ENCODE data around the gene TEX101.
"Not testable (repeated sequence)": the region's sequence is repeated elsewhere in the genome, so short reads cannot be mapped to it uniquely, and the experiment has no call there.

Gene TEX101

GRCh38 chr19:43420954-43421353 is 6.3 kb downstream of the TEX101 start:
- no peak for DNase-seq (ENCODE audit: low read depth in 2 of 2)

DNA sequence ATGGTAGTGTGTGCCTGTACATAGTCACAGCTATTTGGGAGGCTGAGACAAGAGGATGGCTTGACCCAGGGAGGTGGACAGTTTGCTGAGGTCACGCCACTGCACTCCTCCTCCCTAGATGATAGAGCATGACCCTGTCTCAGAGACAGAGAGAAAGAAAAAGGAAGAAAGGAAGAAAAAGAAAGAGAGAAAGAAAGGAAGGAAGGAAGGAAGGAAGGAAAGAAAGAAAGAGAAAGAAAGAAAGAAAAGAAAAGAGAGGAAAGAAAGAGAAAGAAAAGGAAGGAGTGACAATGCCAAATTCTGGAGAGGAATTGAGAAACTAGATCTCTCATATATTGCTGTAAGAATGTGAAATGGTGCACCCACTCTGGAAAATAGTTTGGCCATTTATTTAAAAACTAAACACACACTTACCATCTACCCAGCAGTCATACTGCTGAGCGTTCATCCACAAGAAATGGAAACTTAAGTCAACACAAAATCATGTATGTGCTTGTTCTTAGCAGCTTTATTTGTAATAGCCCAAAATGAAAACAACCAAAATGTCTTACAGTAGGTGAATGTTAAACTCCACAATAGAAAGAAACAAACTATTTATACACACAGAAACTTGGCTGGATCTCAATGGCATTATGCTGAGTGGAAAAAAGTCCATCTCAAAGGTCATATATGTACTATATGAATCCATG is 7.5 kb downstream of the TEX101 start:
- DNase-seq (ENCODE audit: low read depth in 2 of 2), result no peak

DNA sequence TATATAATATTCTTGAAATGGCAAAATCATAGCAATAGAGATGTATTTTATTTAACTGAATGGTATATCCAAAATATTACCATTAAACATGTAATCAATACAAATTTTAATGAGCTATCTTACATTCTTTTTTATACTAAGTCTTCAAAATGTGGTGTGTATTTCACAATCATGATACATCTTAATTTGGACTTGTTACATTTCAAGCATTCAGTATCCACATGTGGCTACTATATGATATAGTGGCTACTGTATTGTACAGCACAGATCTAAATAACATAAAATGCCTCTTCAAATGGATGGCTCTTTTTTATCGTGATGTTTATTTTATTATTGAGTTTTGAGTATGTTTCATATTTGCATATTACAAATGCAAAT is 8.0 kb downstream of the TEX101 start:
- DNase-seq (ENCODE audit: low read depth in 2 of 2), result no peak

DNA sequence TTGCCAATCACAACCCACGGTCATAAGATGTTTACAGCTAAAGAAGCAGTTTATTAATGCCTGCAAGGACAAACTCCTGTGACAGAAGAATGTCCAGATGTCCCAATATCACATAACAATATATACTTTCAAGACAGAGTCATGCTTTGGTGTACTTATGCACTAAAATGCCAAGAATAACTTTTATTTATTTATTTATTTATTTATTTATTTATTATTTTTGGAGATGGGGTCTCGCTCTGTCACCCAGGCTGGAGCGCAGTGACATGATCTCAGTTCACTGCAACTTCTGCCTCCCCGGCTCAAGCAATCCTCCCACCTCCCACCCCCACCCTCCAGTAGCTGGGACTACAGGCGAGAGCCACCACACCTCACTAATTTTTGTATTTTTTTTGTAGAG is 9.1 kb downstream of the TEX101 start:
- DNase-seq (ENCODE audit: low read depth in 2 of 2), result no peak

DNA sequence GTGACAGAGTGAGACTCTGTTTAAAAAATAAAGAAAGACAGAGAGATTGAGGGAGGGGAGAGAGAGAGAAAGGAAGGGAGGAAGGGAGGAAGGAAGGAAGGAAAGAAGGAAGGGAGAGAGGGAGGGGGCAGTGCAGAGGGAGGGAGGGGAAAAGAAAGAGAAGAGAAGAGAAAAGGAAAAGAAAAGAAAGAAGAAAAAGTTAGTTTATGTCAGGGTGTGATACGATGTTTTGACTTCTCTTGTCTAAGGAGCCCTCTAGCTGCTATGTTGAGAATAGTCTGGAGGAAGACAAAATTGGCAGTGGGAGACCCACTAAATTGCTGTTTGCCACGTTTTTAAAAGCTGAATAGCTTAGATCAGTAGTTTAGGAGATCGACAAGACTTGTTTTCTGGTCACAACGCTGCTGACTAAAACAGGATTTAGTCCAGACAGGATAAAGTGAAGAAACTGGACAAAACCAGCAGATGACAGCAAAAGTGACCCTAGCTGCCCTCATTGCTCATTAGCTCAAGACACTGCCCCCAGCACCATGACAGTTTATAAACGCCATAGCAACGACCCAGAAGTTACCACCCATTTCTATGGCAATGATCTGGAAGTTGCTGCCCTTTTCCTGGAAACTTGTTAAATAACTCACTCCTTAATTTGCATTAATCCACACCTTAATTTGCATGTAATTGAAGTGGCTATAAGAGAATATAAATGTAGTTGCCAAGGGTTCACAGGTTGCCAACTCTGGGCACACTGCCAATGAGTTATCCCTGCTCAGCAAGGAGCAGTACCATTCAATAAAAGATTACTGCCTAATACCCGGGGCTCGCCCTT is 11.1 kb downstream of the TEX101 start:
- DNase-seq (ENCODE audit: low read depth in 2 of 2), result no peak

- DNase-seq (ENCODE audit: low read depth in 2 of 2), result no peak
These were observed 14.7 kb downstream of the TEX101 start for GRCh38 chr19:43429395-43429794.

GRCh38 chr19:43430142-43430710 is 15.5 kb downstream of the TEX101 start:
- DNase-seq (ENCODE audit: low read depth in 2 of 2), result no peak

- no peak for DNase-seq (ENCODE audit: low read depth in 2 of 2)
These were observed 16.3 kb downstream of the TEX101 start for GRCh38 chr19:43430976-43431375.

GRCh38 chr19:43433358-43433673 is 18.6 kb downstream of the TEX101 start:
- no peak for DNase-seq (ENCODE audit: low read depth in 2 of 2)

GRCh38 chr19:43433689-43434088 is 19.0 kb downstream of the TEX101 start:
- DNase-seq (ENCODE audit: low read depth in 2 of 2), result no peak

GRCh38 chr19:43435775-43436174 is 21.1 kb downstream of the TEX101 start:
- no peak for DNase-seq (ENCODE audit: low read depth in 2 of 2)

DNA sequence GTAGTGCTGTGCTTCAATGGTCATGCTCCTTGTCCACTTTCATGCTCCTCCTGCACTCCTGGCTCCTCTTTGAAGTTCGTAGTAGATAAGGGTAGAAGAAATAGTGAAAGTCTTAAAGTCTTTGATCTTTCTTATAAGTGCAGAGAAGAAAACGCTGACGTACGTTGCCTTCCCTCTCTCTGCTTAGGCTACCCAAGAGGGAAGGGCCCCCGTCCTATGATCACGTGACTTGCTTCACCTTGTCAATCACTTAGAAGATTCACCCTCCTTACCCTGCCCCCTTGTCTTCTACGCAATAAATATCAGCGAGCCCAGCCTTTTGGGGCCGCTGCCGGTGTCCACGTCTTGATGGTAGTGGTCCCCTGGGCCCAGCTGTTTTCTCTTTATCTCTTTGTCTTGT is 22.6 kb downstream of the TEX101 start:
- not testable (repeated sequence) for DNase-seq (ENCODE audit: low read depth in 2 of 2)

GRCh38 chr19:43437712-43438111 is 23.0 kb downstream of the TEX101 start:
- DNase-seq (ENCODE audit: low read depth in 2 of 2), result no peak

GRCh38 chr19:43438291-43439031 is 23.8 kb downstream of the TEX101 start:
- DNase-seq (ENCODE audit: low read depth in 2 of 2), result no peak

GRCh38 chr19:43439032-43439708 is 24.5 kb downstream of the TEX101 start:
- no peak for DNase-seq (ENCODE audit: low read depth in 2 of 2)

DNA sequence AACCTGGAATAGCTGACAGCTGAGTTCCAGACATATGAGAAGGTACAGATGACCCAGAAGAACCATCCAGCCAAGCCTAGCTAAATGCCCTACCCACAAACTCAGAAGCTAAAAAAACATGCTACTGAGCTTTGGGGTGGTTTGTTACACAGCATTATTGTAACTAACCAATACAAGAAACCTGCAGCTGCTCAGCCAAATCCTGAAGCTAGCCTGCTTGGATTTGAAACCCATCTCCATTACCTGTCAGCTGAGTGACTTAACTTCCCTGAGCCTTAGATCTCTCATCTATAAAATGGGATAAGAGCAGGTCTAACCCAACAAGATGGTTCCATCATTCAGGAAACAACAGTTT is 25.0 kb downstream of the TEX101 start:
- no peak for DNase-seq (ENCODE audit: low read depth in 2 of 2)

GRCh38 chr19:43441716-43442115 is 27.0 kb downstream of the TEX101 start:
- DNase-seq (ENCODE audit: low read depth in 2 of 2), result no peak

- not testable (repeated sequence) for DNase-seq (ENCODE audit: low read depth in 2 of 2)
These were observed 29.4 kb downstream of the TEX101 start for GRCh38 chr19:43444091-43444490.

GRCh38 chr19:43444531-43445287 is 30.0 kb downstream of the TEX101 start:
- DNase-seq (ENCODE audit: low read depth in 2 of 2), result no peak

DNA sequence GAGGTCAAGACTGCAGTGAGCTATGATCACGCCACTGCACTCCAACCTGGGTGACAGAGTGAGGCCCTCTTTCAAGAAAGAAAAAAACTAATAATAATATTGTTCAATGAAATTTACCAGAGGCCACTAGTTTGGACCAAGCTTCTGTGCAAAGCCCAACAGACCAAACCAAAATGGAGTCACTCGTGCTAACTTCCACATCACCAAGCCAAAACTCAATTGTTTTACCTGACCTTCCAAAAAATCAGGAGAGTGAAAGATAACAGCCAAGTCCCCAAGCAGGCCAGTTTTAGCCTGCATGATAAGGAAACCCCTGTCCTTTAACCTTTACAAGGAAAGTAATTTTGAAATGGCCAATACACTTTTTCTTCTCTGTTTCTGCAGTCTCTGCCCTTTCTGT is 30.7 kb downstream of the TEX101 start:
- no peak for DNase-seq (ENCODE audit: low read depth in 2 of 2)

Measured in stimulated activated CD4-positive, alpha-beta T cell treated with anti-CD3 and anti-CD28 coated beads, Interleukin-4, amount 100 ng/mL, for 48 hours (primary cell).